ENCODE data around the gene FAT1. TPM values are rescaled to one million over a fixed set of nuclear protein-coding genes. Genes with fewer than 3 reads are reported as not detected.

FAT1 gene
- total and polyA plus RNA-seq, 9 of the 15 experiments (the other 6 are each of a cell fraction or from before 2014, with no cell fraction given), result 6.0 to 38.4 (median 21.4) TPM

DNA sequence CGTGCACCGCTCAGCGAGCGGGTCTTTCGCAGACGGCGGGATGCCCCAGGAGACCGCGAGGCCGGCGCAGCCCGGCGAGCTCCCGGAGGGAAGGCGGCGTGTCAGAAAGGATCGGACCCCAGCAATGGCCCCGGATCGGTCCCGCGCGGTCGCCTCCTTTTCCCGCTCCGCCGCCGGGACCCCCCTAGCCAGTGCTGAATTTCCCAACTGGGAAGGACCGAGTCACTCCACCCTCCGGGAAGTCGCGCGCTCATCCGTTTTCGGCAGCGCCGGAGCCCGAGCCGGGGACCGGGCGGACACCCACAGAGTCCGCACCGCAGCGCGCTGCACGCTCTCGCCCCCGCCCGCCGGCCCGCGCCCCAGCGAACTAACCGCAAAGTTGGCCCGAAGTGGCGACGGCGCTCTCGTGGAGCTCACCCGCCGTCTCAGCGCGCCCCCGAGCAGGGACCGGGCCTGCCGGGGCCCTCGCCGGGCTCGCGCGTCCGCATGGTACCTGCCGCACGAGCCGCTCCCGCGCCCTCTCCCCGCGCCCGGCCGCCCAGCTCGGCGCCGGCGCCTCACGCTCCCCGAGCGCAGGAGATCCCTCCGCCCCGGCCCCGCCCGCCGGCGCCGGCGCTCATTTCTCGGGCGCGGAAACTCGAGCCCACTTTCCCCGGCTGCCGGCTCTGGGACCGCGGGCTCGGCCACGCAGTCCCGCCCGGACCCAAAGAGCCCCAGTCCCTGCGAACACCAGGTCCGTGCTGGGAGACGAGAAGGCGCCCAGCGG, at the start of gene FAT1 (continued):
- TF ChIP-seq ZBTB26 (CRISPR knock-in tag; IDR thresholded peaks at IDR 0.05) (no peak), YY1 (IDR thresholded peaks at IDR 0.05; ENCODE audit: borderline replicate concordance in 1 of 3, control insufficient read depth in 1 of 3, extremely low read depth in 1 of 3, insufficient read depth in 3 of 3, insufficient read length in 1 of 3, insufficient replicate concordance in 2 of 3, low read depth in 1 of 3, low read length in 2 of 3) (peak in 2 of 3 experiments; percentile 33 to 44), MCM2 (IDR thresholded peaks at IDR 0.05; ENCODE audit: low read depth) (no peak), PTTG1 (tag; IDR thresholded peaks at IDR 0.05; ENCODE audit: low read depth) (no peak), CHCHD3 (CRISPR knock-in tag; IDR thresholded peaks at IDR 0.05) (no peak), TBP (optimal IDR thresholded peaks at IDR 0.05; ENCODE audit: low read depth, low read length) (peak; percentile 40), UBTF (IDR thresholded peaks at IDR 0.05; ENCODE audit: borderline replicate concordance in 1 of 2, low read depth in 2 of 2, low read length in 2 of 2) (peak in 1 of 2 experiments; percentile 46; a peak in 2 of 4 replicates), ILK (tag; IDR thresholded peaks at IDR 0.05; ENCODE audit: borderline replicate concordance, low read depth) (no peak), ZNF280B (CRISPR knock-in tag; IDR thresholded peaks at IDR 0.05) (no peak), FUS (optimal IDR thresholded peaks at IDR 0.05; ENCODE audit: low read depth, low read length) (peak; percentile 70), RBM14 (IDR thresholded peaks at IDR 0.05; ENCODE audit: borderline replicate concordance, insufficient read depth, low read depth, low read length) (no peak), CBFB (CRISPR knock-in tag; IDR thresholded peaks at IDR 0.05) (no peak)
- TF ChIP-seq, protein P1, sequence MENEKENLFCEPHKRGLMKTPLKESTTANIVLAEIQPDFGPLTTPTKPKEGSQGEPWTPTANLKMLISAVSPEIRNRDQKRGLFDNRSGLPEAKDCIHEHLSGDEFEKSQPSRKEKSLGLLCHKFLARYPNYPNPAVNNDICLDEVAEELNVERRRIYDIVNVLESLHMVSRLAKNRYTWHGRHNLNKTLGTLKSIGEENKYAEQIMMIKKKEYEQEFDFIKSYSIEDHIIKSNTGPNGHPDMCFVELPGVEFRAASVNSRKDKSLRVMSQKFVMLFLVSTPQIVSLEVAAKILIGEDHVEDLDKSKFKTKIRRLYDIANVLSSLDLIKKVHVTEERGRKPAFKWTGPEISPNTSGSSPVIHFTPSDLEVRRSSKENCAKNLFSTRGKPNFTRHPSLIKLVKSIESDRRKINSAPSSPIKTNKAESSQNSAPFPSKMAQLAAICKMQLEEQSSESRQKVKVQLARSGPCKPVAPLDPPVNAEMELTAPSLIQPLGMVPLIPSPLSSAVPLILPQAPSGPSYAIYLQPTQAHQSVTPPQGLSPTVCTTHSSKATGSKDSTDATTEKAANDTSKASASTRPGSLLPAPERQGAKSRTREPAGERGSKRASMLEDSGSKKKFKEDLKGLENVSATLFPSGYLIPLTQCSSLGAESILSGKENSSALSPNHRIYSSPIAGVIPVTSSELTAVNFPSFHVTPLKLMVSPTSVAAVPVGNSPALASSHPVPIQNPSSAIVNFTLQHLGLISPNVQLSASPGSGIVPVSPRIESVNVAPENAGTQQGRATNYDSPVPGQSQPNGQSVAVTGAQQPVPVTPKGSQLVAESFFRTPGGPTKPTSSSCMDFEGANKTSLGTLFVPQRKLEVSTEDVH (IDR thresholded peaks at IDR 0.05; ENCODE audit: low read depth, partially characterized antibody), result no peak
